Spleen (tissue), 7 donors: Measurements from ENCODE around the gene CSNK1D.

ENCODE experiments used
- CTCF ChIP-seq, 11 experiments: fragments of 200-600 bp in 7 of 11; fragments of 450-650 bp in 4 of 11; sonication (generic) in 4 of 11; IDR thresholded peaks in 8 of 11; conservative IDR thresholded peaks in 3 of 11; 1 replicate in 7 of 11; 2 replicates in 4 of 11; pipeline versions ENCODE4 v1.4.0 to v1.8.0; 2016 to 2021; ENCODE audit warnings: antibody characterized with exemption in 11 of 11, inconsistent platforms in 4 of 11, mild to moderate bottlenecking in 1 of 11
- POLR2A ChIP-seq, 3 donors: fragments of 450-650 bp; IDR thresholded peaks; one replicate each; pipeline ENCODE4 v1.5.1; 2017; ENCODE audit warnings: antibody characterized with exemption in 3 of 3, mild to moderate bottlenecking in 1 of 3
- donor health status: DM: no; HTN: no; CAD: no; lungs with moderate emphysema.
- donor health status: DM: no; HTN: no; CAD: no.
- donor health status: DM: no; HTN: no; CAD: no.

GRCh38 chr17:82287013-82287867 lies 13.7 kb upstream of the CSNK1D start:
- no peak for TF ChIP-seq CTCF (IDR thresholded peaks at IDR 0.05 in 8 of 11, conservative IDR thresholded peaks at IDR 0.05 in 3 of 11)
- no peak for TF ChIP-seq POLR2A (IDR thresholded peaks at IDR 0.05)
